Psoas muscle (tissue), 8 donors: ENCODE results near the gene TOP3B. TPM values are rescaled to one million over a fixed set of nuclear protein-coding genes. Genes with fewer than 3 reads are reported as not detected.
A peak's percentile ranks its signal among the peaks of the same experiment; 100 is the strongest.

Experiments
- ATAC-seq, 4 donors: fragments of 200-7000 bp; cut with Tn5 transposase; one replicate each; pipeline ENCODE4 v1.9.1; 2020; ENCODE audit warnings: moderate library complexity in 3 of 4, mild to moderate bottlenecking in 2 of 4
- DNase-seq, 2 donors: peaks; one replicate each; pipeline ENCODE4 v3.0.0-alpha.2; 2020
- H3K27ac ChIP-seq: fragments of 200-600 bp; one replicate; pipeline ENCODE4 v1.8.0; 2022
- H3K27me3 ChIP-seq, 3 donors: fragments of 200-600 bp in 1 of 3; one replicate each; pipeline versions ENCODE4 v1.6.1 to v1.8.0; 2013 to 2022; ENCODE audit warnings: low read length in 2 of 3, mild to moderate bottlenecking in 2 of 3, moderate library complexity in 1 of 3; ENCODE audit not compliant: insufficient read depth in 3 of 3
- H3K36me3 ChIP-seq, 2 donors: fragments of 200-600 bp in 1 of 2; one replicate each; pipeline versions ENCODE4 v1.6.1 to v1.8.0; 2013 to 2022; ENCODE audit warnings: low read depth in 1 of 2, mild to moderate bottlenecking in 1 of 2, moderate library complexity in 1 of 2; ENCODE audit not compliant: insufficient read depth in 1 of 2
- H3K4me1 ChIP-seq: fragments of 200-600 bp; one replicate; pipeline ENCODE4 v1.8.0; 2022
- H3K4me3 ChIP-seq: fragments of 200-600 bp; one replicate; pipeline ENCODE4 v1.8.0; 2022; ENCODE audit warnings: mild to moderate bottlenecking
- H3K9me3 ChIP-seq: fragments of 200-600 bp; one replicate; pipeline ENCODE4 v1.8.0; 2022
- WGBS, 3 donors: extraction: QIAGEN DNeasy Blood & Tissue Kit; methylation state at CpG; one replicate each; pipeline versions ENCODE4 v1.1.6 to v1.1.7; 2013; 5-methylcytosine and 5-hydroxymethylcytosine counted together
- intact Hi-C, 2 donors: fragments of 100-400 bp; cut with DNase I; formaldehyde crosslinking; loops; one replicate each; pipeline versions ENCODE4 v1.11.0 to v1.14.2; 2022
- polyA plus RNA-seq, 3 donors: library from polyadenylated mRNA; stranded (reverse); fragments of 200-250 nt; gene quantifications; one replicate each; pipeline ENCODE4 v1.2.3, GENCODE V29; 2013
- total RNA-seq, 4 donors: library from RNA; stranded (reverse); fragmentation: NEBNext Ultra II Directional in 2 of 4; extraction: Animal tissue kit (Norgen Biotek cat#: 25700) in 2 of 4; gene quantifications; one replicate each; pipeline versions ENCODE4 v1.2.1 to v1.2.4, GENCODE V29; 2021 to 2023
- TF ChIP-seq, protein P1 (sequence below): fragments of 200-600 bp; IDR thresholded peaks from one replicate; pipeline ENCODE4 v1.8.0; 2022; ENCODE audit warnings: antibody characterized with exemption
- donor health status: healthy with polysubstance abuse.
- donor health status: DM: no; HTN: no; CAD: no; lungs with moderate emphysema.
- donor health status: Bipolar disorder and iron deficiency.
- donor health status: healthy.
- donor health status: DM: yes; HTN: yes; CAD: no.
- donor health status: DM: no; HTN: no; CAD: no.
- donor health status: DM: no; HTN: no; CAD: no.
- donor health status: DM: yes; HTN: yes; CAD: no.

The TOP3B gene
- total and polyA plus RNA-seq, 7 donors: 5.4 to 13.5 (median 8.1) TPM

DNA sequence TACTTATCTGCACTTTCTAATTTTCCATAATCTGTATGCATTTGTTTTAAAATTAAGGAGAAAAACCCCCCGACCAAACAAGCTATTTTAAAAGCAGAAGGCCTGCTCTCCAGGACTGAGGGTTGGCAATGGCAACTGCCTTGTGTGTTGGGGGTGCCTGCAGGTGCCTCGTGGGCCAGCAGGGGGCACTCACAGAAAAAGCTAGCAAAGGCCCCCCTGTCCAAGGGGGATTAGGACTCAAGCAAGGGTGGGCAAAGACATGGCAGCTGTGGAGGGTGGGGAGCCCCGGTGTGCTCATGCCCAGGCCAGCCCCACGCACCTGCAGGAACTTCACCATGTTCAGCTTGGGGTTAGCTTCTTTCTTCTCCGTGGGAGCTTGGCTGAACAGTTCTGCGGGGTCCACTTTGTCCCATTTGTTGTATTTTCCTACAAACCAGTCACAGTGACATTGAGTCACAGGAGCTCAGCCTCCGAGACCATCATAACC lies 10.3 kb downstream of the TOP3B start:
- ATAC-seq (peak in 2 of 4 donors; percentile 49 to 59), DNase-seq (peak in 1 of 2 donors; percentile 47)
- Histone ChIP-seq H3K36me3 (peaks cover 3 to 82% of the 10 kb centered on the region in 2 donors), H3K27me3 (no peaks in the 10 kb centered on the region), H3K4me3 (no peak overlapping the region), H3K4me1 (no peaks in the 10 kb centered on the region), H3K27ac (no peak overlapping the region), H3K9me3 (no peaks in the 10 kb centered on the region)
- 63 to 74% (median 73%) methylated on average over 7 of the region's 7 CpGs for WGBS, 3 donors
- TF ChIP-seq, protein P1, sequence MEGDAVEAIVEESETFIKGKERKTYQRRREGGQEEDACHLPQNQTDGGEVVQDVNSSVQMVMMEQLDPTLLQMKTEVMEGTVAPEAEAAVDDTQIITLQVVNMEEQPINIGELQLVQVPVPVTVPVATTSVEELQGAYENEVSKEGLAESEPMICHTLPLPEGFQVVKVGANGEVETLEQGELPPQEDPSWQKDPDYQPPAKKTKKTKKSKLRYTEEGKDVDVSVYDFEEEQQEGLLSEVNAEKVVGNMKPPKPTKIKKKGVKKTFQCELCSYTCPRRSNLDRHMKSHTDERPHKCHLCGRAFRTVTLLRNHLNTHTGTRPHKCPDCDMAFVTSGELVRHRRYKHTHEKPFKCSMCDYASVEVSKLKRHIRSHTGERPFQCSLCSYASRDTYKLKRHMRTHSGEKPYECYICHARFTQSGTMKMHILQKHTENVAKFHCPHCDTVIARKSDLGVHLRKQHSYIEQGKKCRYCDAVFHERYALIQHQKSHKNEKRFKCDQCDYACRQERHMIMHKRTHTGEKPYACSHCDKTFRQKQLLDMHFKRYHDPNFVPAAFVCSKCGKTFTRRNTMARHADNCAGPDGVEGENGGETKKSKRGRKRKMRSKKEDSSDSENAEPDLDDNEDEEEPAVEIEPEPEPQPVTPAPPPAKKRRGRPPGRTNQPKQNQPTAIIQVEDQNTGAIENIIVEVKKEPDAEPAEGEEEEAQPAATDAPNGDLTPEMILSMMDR: peak; percentile 60
- intact Hi-C loops: no loop called here

DNA sequence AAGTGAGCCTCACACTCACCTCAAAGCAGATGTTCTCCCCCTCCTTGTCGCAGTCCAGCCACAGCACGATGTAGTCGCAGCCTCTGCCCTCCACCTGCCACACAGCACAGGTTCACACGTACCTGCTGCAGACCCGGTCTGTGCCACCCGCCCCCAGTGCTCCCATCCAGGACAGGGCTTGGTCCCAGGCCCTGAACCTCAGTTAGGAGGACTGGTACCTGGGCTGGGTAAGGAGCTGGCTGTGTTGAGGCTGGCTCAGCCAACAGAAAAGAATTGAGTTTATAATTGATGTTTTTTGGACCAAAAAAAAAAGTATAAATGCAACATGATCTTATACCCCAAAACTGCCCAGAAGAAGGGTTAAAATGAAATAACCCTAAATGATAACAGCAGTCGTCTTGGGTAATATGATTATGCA lies 10.7 kb downstream of the TOP3B start:
- no peak overlapping the region for H3K4me3 ChIP-seq
- H3K27ac ChIP-seq: no peak overlapping the region
- H3K27me3 ChIP-seq: no peaks in the 10 kb centered on the region
- no peaks in the 10 kb centered on the region for H3K9me3 ChIP-seq
- DNase-seq: no peak
- intact Hi-C loops: no loop called here
- H3K36me3 ChIP-seq: peaks cover 3 to 87% of the 10 kb centered on the region in 2 donors
- 93 to 96% (median 93%) methylated on average over 7 of the region's 7 CpGs for WGBS, 3 donors
- H3K4me1 ChIP-seq: peaks cover 3% of the 10 kb centered on the region
- no peak for ATAC-seq
- TF ChIP-seq, protein P1: no peak

DNA sequence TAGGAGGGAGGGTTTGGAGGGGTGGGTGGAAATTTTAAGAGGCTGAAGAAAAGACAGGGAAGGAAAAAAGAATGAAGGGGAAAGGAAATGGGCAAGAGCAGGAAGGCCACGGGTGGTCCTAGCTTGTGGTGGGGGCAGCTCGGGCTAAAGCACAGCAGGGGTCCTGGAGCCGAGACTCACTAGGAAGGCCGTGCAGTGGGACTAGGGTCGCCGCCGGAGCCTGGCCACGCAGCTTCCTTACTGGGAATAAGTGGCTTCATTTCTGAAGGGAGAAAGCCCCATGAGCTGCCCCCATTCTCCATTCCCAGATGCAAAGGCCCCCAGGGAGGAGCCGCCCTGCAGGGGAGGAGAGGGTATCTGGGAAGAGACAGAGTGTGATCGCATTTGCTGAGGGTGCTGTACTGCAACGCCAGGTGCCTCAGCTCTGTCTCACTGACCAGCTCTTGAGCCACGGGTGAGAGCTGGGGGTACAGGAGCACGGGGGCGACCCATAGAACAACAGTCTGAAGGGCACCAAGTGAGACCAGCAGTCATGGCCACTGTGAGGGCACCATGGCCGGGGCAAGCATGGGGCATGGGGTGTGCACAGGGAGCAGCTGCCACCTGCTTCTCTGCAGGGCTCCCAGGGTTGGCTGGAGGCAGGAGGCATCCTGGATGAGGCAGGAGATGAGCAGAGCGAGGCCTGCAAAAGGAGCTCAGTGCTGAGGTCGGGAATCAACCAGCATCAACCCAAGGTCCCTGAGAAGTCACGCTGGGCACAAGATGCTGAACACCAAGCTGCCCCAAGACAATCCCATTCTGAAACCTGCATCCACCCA lies 11.6 kb downstream of the TOP3B start:
- no peak for DNase-seq

DNA sequence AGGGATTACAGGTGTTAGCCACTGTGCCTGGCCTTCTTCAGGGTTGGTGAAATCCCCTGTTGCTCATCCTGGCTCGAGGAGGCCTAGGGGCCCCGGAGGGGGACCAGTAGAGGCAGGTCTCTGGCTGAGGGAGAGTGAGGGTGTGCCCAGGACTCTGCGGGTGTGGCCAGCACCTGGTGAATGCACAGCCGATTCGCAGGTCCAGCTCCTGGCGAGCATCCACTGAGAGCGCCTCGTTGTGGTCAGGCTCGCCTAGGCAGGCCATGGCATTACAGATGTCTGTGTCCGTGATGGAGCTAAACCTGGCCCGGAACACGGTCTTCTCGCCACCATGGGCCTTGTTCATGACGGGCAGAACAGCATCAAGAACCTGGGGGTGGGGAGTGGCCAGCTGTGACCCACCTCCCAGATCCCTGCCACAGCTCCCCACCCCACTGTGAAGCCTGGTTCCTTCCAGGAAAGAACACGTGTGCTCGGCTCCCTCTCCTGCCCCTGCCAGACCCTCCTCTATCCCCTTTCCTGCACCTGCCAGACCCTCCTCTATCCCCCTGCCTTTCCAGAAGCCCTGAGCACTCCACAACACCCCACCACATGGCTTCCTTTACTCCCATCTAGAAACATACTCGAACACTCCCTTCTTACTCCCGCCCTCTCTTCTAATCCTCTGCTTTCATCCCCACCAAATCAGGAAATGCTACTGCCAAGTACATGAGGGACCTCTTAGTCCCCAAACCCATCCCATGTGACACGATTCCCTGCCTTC lies 12.4 kb downstream of the TOP3B start:
- DNase-seq (no peak), ATAC-seq (no peak)
- no peaks in the 10 kb centered on the region for H3K9me3 ChIP-seq
- peaks cover 10% of the 10 kb centered on the region for H3K4me1 ChIP-seq
- H3K27me3 ChIP-seq: no peaks in the 10 kb centered on the region
- WGBS, 3 donors: 89 to 94% (median 89%) methylated on average over 19 of the region's 19 CpGs
- peaks cover 3 to 100% of the 10 kb centered on the region in 2 donors for H3K36me3 ChIP-seq
- no peak overlapping the region for H3K4me3 ChIP-seq
- no peak overlapping the region for H3K27ac ChIP-seq
- TF ChIP-seq, protein P1: no peak
- intact Hi-C loops: no loop called here

More for the DNA sequence above, 11.6 kb downstream of the TOP3B start:
- intact Hi-C loops: no loop called here
- Histone ChIP-seq H3K9me3 (no peaks in the 10 kb centered on the region), H3K27me3 (no peaks in the 10 kb centered on the region), H3K4me3 (no peak overlapping the region), H3K4me1 (peaks cover 10% of the 10 kb centered on the region), H3K36me3 (peaks cover 3 to 96% of the 10 kb centered on the region in 2 donors), H3K27ac (no peak overlapping the region)
- TF ChIP-seq, protein P1: no peak
- ATAC-seq: no peak
- 91 to 92% (median 91%) methylated on average over 18 of the region's 18 CpGs for WGBS, 3 donors
